HG02852 (cell line): ENCODE measurements around the gene CLIC3.

ENCODE experiments used
- ATAC-seq: cut with Tn5 transposase; IDR thresholded peaks from one replicate; pipeline ENCODE4 v1.9.1; 2021; ENCODE audit warnings: mild to moderate bottlenecking, moderate library complexity; ENCODE audit not compliant: unreplicated experiment

CLIC3 gene

GRCh38 chr9:136968333-136969127 is 27.8 kb downstream of the CLIC3 start:
- ATAC-seq = no peak

GRCh38 chr9:136965771-136966484 is 30.4 kb downstream of the CLIC3 start:
- ATAC-seq = no peak

GRCh38 chr9:136964833-136965422 is 31.4 kb downstream of the CLIC3 start:
- ATAC-seq = no peak

- ATAC-seq = no peak
Observed at GRCh38 chr9:136964171-136964689, 32.1 kb downstream of the CLIC3 start.

- ATAC-seq = no peak
Observed at GRCh38 chr9:136963751-136964150, 32.6 kb downstream of the CLIC3 start.

- no peak for ATAC-seq
Observed at GRCh38 chr9:136963341-136963740, 33.0 kb downstream of the CLIC3 start.

- ATAC-seq = no peak
Observed at GRCh38 chr9:136962701-136963248, 33.6 kb downstream of the CLIC3 start.

GRCh38 chr9:136962163-136962562 is 34.2 kb downstream of the CLIC3 start:
- ATAC-seq = no peak

GRCh38 chr9:136961279-136962065 is 34.9 kb downstream of the CLIC3 start:
- ATAC-seq = no peak

- ATAC-seq = no peak
Observed at GRCh38 chr9:136960938-136961275, 35.5 kb downstream of the CLIC3 start.

- no peak for ATAC-seq
Observed at GRCh38 chr9:136960212-136960937, 36.0 kb downstream of the CLIC3 start.

- no peak for ATAC-seq
Observed at GRCh38 chr9:136958898-136959850, 37.2 kb downstream of the CLIC3 start.

GRCh38 chr9:136958473-136958872 is 37.9 kb downstream of the CLIC3 start:
- ATAC-seq = no peak

- ATAC-seq = no peak
Observed at GRCh38 chr9:136957901-136958300, 38.5 kb downstream of the CLIC3 start.

GRCh38 chr9:136957461-136957860 is 38.9 kb downstream of the CLIC3 start:
- ATAC-seq = no peak

GRCh38 chr9:136956604-136957003 is 39.8 kb downstream of the CLIC3 start:
- no peak for ATAC-seq

GRCh38 chr9:136955943-136956335 is 40.4 kb downstream of the CLIC3 start:
- ATAC-seq = no peak

GRCh38 chr9:136955202-136955942 is 41.0 kb downstream of the CLIC3 start:
- ATAC-seq = no peak
